Endothelial cell of umbilical vein (primary cell): ENCODE data around the gene SLC7A10. TPM values are rescaled to one million over a fixed set of nuclear protein-coding genes. Genes with fewer than 3 reads are reported as not detected.

Experiments used
- BruUV-seq: library from RNA; stranded (reverse); fragments of 400-500 nt; replicated peaks from 2 replicates; lab custom pipeline; 2021; lab: Mats Ljungman, UMichigan
- CTCF ChIA-PET: fragments of 300-600, 350-600 bp; sonication (Branson Sonifier 250); formaldehyde crosslinking; loops from one replicate; lab custom pipeline; 2021; ENCODE audit warnings: antibody characterized with exemption, inconsistent platforms; lab: Charles Lee
- POLR2A ChIA-PET: fragments of 300-600, 350-600 bp; sonication (Branson Sonifier 250); formaldehyde crosslinking; loops from one replicate; lab custom pipeline; 2021; ENCODE audit warnings: antibody characterized with exemption, inconsistent platforms; lab: Charles Lee
- DNase-seq: peaks from one replicate; pipeline ENCODE4 v3.0.0-alpha.2; 2011; ENCODE audit warnings: low read depth, low spot score
- FAIRE-seq: peaks from 2 replicates; lab custom pipeline; 2011; peaks lifted over from hg19 to GRCh38; lab: Jason Lieb, UNC
- H2AFZ ChIP-seq: 2 replicates; pipeline ENCODE4 v1.6.0; 2012; ENCODE audit warnings: low read depth, low read length, control low read depth, inconsistent platforms
- H3K27ac ChIP-seq: 2 replicates; pipeline ENCODE4 v1.5.1; 2011; ENCODE audit warnings: low read depth, mild to moderate bottlenecking, control low read depth, low read length, moderate library complexity; ENCODE audit not compliant: insufficient read depth
- H3K27me3 ChIP-seq, 2 experiments: 2 replicates each; pipeline versions ENCODE4 v1.6.0 to v1.6.1; 2011; ENCODE audit warnings: low read length in 2 of 2, mixed read lengths in 1 of 2; ENCODE audit not compliant: control insufficient read depth in 2 of 2, insufficient read depth in 2 of 2
- H3K36me3 ChIP-seq, 2 experiments: 2 replicates in 1 of 2; 3 replicates in 1 of 2; pipeline ENCODE4 v1.5.1; 2011; ENCODE audit warnings: low read length in 2 of 2, mild to moderate bottlenecking in 1 of 2, moderate library complexity in 1 of 2; ENCODE audit not compliant: control insufficient read depth in 2 of 2, insufficient read depth in 2 of 2; ENCODE audit errors: extremely low read depth in 1 of 2
- H3K4me1 ChIP-seq: 3 replicates; pipeline ENCODE4 v1.5.1; 2011; ENCODE audit warnings: mild to moderate bottlenecking, low read length; ENCODE audit not compliant: control insufficient read depth, insufficient read depth; ENCODE audit errors: extremely low read depth
- H3K4me2 ChIP-seq: 2 replicates; pipeline ENCODE4 v1.6.1; 2011; ENCODE audit warnings: low read length, control low read depth, mixed read lengths; ENCODE audit not compliant: insufficient read depth
- H3K4me3 ChIP-seq, 3 experiments: fragments of 200-600 bp in 1 of 3; sonication (generic), shearing (Covaris generic) in 1 of 3; replicated peaks in 1 of 3; 2 replicates each; pipeline ENCODE4 v1.5.1; 2011 to 2016; ENCODE audit warnings: control low read depth in 3 of 3, low read length in 3 of 3, mild to moderate bottlenecking in 2 of 3, inconsistent platforms in 1 of 3, low read depth in 1 of 3, moderate library complexity in 1 of 3; ENCODE audit not compliant: insufficient read depth in 1 of 3
- H3K79me2 ChIP-seq: 2 replicates; pipeline ENCODE4 v1.6.0; 2012; ENCODE audit warnings: low read length, inconsistent platforms; ENCODE audit not compliant: control insufficient read depth, insufficient read depth
- H3K9ac ChIP-seq: replicated peaks from 2 replicates; pipeline ENCODE3; 2011; ENCODE audit warnings: low read length, control low read depth; ENCODE audit not compliant: insufficient read depth; ENCODE audit errors: extremely low read depth
- H3K9me1 ChIP-seq: replicated peaks from 3 replicates; pipeline ENCODE4 v1.6.0; 2011; ENCODE audit warnings: mild to moderate bottlenecking, low read length; ENCODE audit not compliant: control insufficient read depth, insufficient read depth; ENCODE audit errors: extremely low read depth
- H3K9me3 ChIP-seq: replicated peaks from 2 replicates; pipeline ENCODE4 v1.5.1; 2012; ENCODE audit warnings: low read length, inconsistent platforms; ENCODE audit not compliant: control insufficient read depth, insufficient read depth
- H4K20me1 ChIP-seq: replicated peaks from 2 replicates; pipeline ENCODE3; 2011; ENCODE audit warnings: mild to moderate bottlenecking, low read length; ENCODE audit not compliant: control insufficient read depth, insufficient read depth; ENCODE audit errors: extremely low read depth
- EZH2 ChIP-seq: IDR thresholded peaks from 2 replicates; pipeline ENCODE4 v1.6.1; 2012; ENCODE audit warnings: borderline replicate concordance, low read depth, mild to moderate bottlenecking, moderate library complexity, low read length, inconsistent platforms; ENCODE audit not compliant: severe bottlenecking
- FOS ChIP-seq: IDR thresholded peaks from 2 replicates; pipeline ENCODE4 v1.6.1; 2011; ENCODE audit warnings: mild to moderate bottlenecking, low read length, moderate library complexity, borderline replicate concordance; ENCODE audit not compliant: insufficient read depth
- GATA2 ChIP-seq: IDR thresholded peaks from 2 replicates; pipeline ENCODE4 v1.7.0; 2011; ENCODE audit warnings: low read depth, mild to moderate bottlenecking, moderate library complexity, mixed read lengths, low read length; ENCODE audit not compliant: insufficient read length, insufficient read depth
- JUN ChIP-seq: IDR thresholded peaks from 2 replicates; pipeline ENCODE4 v1.6.1; 2011; ENCODE audit warnings: borderline replicate concordance, low read depth; ENCODE audit not compliant: insufficient read length, insufficient read depth
- MAX ChIP-seq: IDR thresholded peaks from 2 replicates; pipeline ENCODE4 v1.6.1; 2011; ENCODE audit not compliant: insufficient read depth, insufficient read length
- MYC ChIP-seq: IDR thresholded peaks from one replicate; pipeline ENCODE4 v1.6.1; 2011; ENCODE audit warnings: mild to moderate bottlenecking, low read depth, low read length
- POLR2A ChIP-seq: IDR thresholded peaks from 2 replicates; pipeline ENCODE4 v1.6.1; 2012; ENCODE audit warnings: low read depth, mild to moderate bottlenecking, control low read depth, low read length
- POLR2AphosphoS5 ChIP-seq: IDR thresholded peaks from 2 replicates; pipeline ENCODE4 v1.6.1; 2012; ENCODE audit warnings: low read depth, mild to moderate bottlenecking, control low read depth, low read length, moderate library complexity; ENCODE audit not compliant: insufficient read depth
- dilution Hi-C: fragments of 300-500 bp; cut with MboI; formaldehyde crosslinking; loops from one replicate; pipeline ENCODE4 v1.15.0; 2019; ENCODE audit warnings: low sequenced_read_pairs; ENCODE audit not compliant: extremely low pct_ligation_motif_present
- intact Hi-C: fragments of 100-400 bp; cut with micrococcal nuclease; formaldehyde crosslinking; loops from one replicate; pipeline ENCODE4 v1.10.0; 2022
- polyA plus RNA-seq, 4 experiments: library from polyadenylated mRNA; depleted of rRNA in 3 of 4; stranded (reverse) in 3 of 4; unstranded in 1 of 4; fragments of >200 nt; gene quantifications; 2 replicates each; pipeline versions ENCODE4 v1.2.1 to v1.2.3, GENCODE V29; 2011 to 2012; ENCODE audit warnings: missing spikeins in 1 of 4
- total RNA-seq: library from RNA; stranded (reverse); gene quantifications from 2 replicates; pipeline ENCODE4 v1.2.3, GENCODE V29; 2021
- TF ChIP-seq, protein P1 (sequence below), 2 donors: IDR thresholded peaks; 1 replicate in 1 of 2; 2 replicates in 1 of 2; pipeline ENCODE4 v1.5.1; 2011; ENCODE audit warnings: low read length in 2 of 2, mild to moderate bottlenecking in 2 of 2, moderate library complexity in 2 of 2, control low read depth in 1 of 2, inconsistent platforms in 1 of 2, low read depth in 1 of 2; ENCODE audit not compliant: insufficient read depth in 1 of 2; ENCODE audit errors: extremely low read depth in 1 of 2

The SLC7A10 gene
- total and polyA plus RNA-seq, 2 donors (not counting 3 experiments of a cell fraction or from before 2014, with no cell fraction given) = not detected

DNA sequence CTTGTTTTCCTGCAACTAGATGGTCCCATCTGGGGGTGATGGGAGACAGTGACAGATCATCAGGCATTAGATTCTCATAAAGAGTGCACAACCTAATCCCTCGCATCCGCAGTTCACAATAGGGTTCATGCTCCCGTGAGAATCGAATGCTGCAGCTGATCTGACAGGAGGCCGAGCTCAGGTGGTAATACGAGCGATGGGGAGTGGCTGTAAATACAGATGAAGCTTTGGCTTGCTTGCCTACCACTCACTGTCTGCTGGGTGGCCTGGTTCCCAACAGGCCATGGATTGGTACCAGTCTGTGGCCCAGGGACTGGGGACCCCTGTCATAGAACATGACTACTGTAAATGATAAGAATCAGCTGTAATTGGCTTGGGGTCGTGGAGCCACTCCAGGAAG, 65.8 kb downstream of the SLC7A10 start:
- H3K9me1 ChIP-seq = no peaks in the 10 kb centered on the region
- no peak overlapping the region for H2AFZ ChIP-seq
- no peaks in the 10 kb centered on the region for H3K9me3 ChIP-seq
- H3K27me3 ChIP-seq = no peaks in the 10 kb centered on the region
- FAIRE-seq (no peak), DNase-seq (no peak)
- no peak overlapping the region for H3K4me2 ChIP-seq
- BruUV-seq = no TSS peak
- no peaks in the 10 kb centered on the region for H3K79me2 ChIP-seq
- POLR2A ChIA-PET = no interaction called here
- no peak for TF ChIP-seq POLR2AphosphoS5
- TF ChIP-seq GATA2 = no peak
- TF ChIP-seq EZH2 = no peak
- no peak for TF ChIP-seq JUN
- TF ChIP-seq POLR2A = no peak
- TF ChIP-seq MAX = no peak
- TF ChIP-seq, protein P1, sequence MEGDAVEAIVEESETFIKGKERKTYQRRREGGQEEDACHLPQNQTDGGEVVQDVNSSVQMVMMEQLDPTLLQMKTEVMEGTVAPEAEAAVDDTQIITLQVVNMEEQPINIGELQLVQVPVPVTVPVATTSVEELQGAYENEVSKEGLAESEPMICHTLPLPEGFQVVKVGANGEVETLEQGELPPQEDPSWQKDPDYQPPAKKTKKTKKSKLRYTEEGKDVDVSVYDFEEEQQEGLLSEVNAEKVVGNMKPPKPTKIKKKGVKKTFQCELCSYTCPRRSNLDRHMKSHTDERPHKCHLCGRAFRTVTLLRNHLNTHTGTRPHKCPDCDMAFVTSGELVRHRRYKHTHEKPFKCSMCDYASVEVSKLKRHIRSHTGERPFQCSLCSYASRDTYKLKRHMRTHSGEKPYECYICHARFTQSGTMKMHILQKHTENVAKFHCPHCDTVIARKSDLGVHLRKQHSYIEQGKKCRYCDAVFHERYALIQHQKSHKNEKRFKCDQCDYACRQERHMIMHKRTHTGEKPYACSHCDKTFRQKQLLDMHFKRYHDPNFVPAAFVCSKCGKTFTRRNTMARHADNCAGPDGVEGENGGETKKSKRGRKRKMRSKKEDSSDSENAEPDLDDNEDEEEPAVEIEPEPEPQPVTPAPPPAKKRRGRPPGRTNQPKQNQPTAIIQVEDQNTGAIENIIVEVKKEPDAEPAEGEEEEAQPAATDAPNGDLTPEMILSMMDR (IDR thresholded peaks at IDR 0.05; ENCODE audit: extremely low read depth in 1 of 2, insufficient read depth in 1 of 2, low read depth in 1 of 2, low read length in 2 of 2) = no peak
- TF ChIP-seq MYC = no peak
- TF ChIP-seq FOS = no peak
- CTCF ChIA-PET = interaction anchor here (1.1 to 4.9 kb wide), 3 partner anchors 17 to 35 kb away, joined by 4 to 39 read pairs (median 5); no protein-coding TSS in a partner anchor
- no peak overlapping the region for H3K9ac ChIP-seq
- dilution Hi-C loops = no loop called here
- no peaks in the 10 kb centered on the region for H3K36me3 ChIP-seq
- no peaks in the 10 kb centered on the region for H3K4me1 ChIP-seq
- no peak overlapping the region for H3K27ac ChIP-seq
- intact Hi-C loops = no loop called here
- H3K4me3 ChIP-seq = no peak overlapping the region
- H4K20me1 ChIP-seq = no peaks in the 10 kb centered on the region
